PC-9 (cell line): ENCODE data around the gene PDE4B. TPM values are rescaled to one million over a fixed set of nuclear protein-coding genes. Genes with fewer than 3 reads are reported as not detected.

Experiments used
- BruUV-seq: library from RNA; stranded (reverse); fragments of 400-500 nt; replicated peaks from 2 replicates; lab custom pipeline; 2021; lab: Mats Ljungman, UMichigan
- CTCF ChIA-PET: fragments of 300-600 bp; sonication (Branson Sonifier 250); formaldehyde crosslinking; loops from one replicate; lab custom pipeline; 2022; ENCODE audit warnings: antibody characterized with exemption; lab: Charles Lee
- POLR2A ChIA-PET: fragments of 300-600 bp; sonication (Branson Sonifier 250); formaldehyde crosslinking; loops from one replicate; lab custom pipeline; 2022; ENCODE audit warnings: antibody characterized with exemption; ENCODE audit not compliant: unreplicated experiment; lab: Charles Lee
- DNase-seq, 2 experiments: peaks; one replicate each; pipeline versions ENCODE4 v3.0.0 to v3.0.0-alpha.2; 2015 to 2022; ENCODE audit warnings: mixed read lengths in 1 of 2
- H2AFZ ChIP-seq: fragments of 200-600 bp; sonication (generic); 2 replicates; pipeline ENCODE4 v1.8.1; 2017; ENCODE audit warnings: antibody characterized with exemption
- H3F3A ChIP-seq: fragments of 200-600 bp; sonication (generic); 2 replicates; pipeline ENCODE4 v1.8.1; 2017; ENCODE audit warnings: antibody characterized with exemption, mild to moderate bottlenecking, low read depth; ENCODE audit not compliant: insufficient read depth
- H3K27ac ChIP-seq: fragments of 200-600 bp; sonication (generic); 2 replicates; pipeline ENCODE4 v1.6.1; 2016; ENCODE audit warnings: mixed run types
- H3K27me3 ChIP-seq: fragments of 200-600 bp; sonication (generic); 2 replicates; pipeline ENCODE4 v1.6.1; 2016; ENCODE audit warnings: low read depth, mixed run types; ENCODE audit not compliant: insufficient read depth
- H3K36me3 ChIP-seq: fragments of 200-600 bp; sonication (generic); 2 replicates; pipeline ENCODE4 v1.6.1; 2016; ENCODE audit warnings: low read depth, mixed run types
- H3K4me1 ChIP-seq: fragments of 200-600 bp; sonication (generic); replicated peaks from 2 replicates; pipeline ENCODE4 v1.6.1; 2016; ENCODE audit warnings: mixed run types; ENCODE audit not compliant: insufficient read depth
- H3K4me2 ChIP-seq: fragments of 200-600 bp; sonication (generic); 2 replicates; pipeline ENCODE4 v1.6.1; 2017; ENCODE audit warnings: mixed run types
- H3K4me3 ChIP-seq: fragments of 200-600 bp; sonication (generic); 2 replicates; pipeline ENCODE4 v1.6.1; 2016; ENCODE audit warnings: mixed run types
- H3K79me2 ChIP-seq: fragments of 200-600 bp; sonication (generic); 2 replicates; pipeline ENCODE4 v1.6.1; 2017; ENCODE audit warnings: low read depth, mixed run types
- H3K9me2 ChIP-seq: fragments of 200-600 bp; sonication (generic); 2 replicates; pipeline ENCODE4 v1.8.1; 2017; ENCODE audit warnings: mild to moderate bottlenecking; ENCODE audit not compliant: insufficient read depth
- H3K9me3 ChIP-seq: fragments of 200-600 bp; sonication (generic); 2 replicates; pipeline ENCODE4 v1.8.1; 2016; ENCODE audit warnings: low read depth; ENCODE audit not compliant: insufficient read depth
- H4K20me1 ChIP-seq: fragments of 200-600 bp; sonication (generic); 2 replicates; pipeline ENCODE4 v1.8.1; 2017; ENCODE audit not compliant: insufficient read depth
- EZH2 ChIP-seq: fragments of 200-600 bp; sonication (generic); IDR thresholded peaks from 2 replicates; pipeline ENCODE4 v1.8.0; 2017; ENCODE audit warnings: antibody characterized with exemption, low read depth
- intact Hi-C: fragments of 100-400 bp; cut with micrococcal nuclease; formaldehyde crosslinking; loops from one replicate; pipeline ENCODE4 v1.10.0; 2022; ENCODE audit not compliant: unreplicated experiment
- total RNA-seq: library from RNA; stranded (reverse); gene quantifications from 2 replicates; pipeline ENCODE4 v1.2.3, GENCODE V29; 2021
- TF ChIP-seq, protein P1 (sequence below): fragments of 200-600 bp; sonication (generic); conservative IDR thresholded peaks from 2 replicates; pipeline ENCODE4 v1.6.1; 2017; ENCODE audit warnings: mixed run types, antibody characterized with exemption, mild to moderate bottlenecking, moderate library complexity

PDE4B gene
- total RNA-seq, 1 experiment from 2014 or later = 1.3 TPM

GRCh38 chr1:65799601-65800000 is 6.9 kb downstream of the PDE4B start:
- no peak overlapping the region for H2AFZ ChIP-seq
- CTCF ChIA-PET = no interaction called here
- no TSS peak for BruUV-seq

GRCh38 chr1:65804584-65804983 is 11.9 kb downstream of the PDE4B start:
- Histone ChIP-seq H3K27ac (no peak overlapping the region), H3K27me3 (no peaks in the 10 kb centered on the region), H3K79me2 (no peaks in the 10 kb centered on the region), H3K9me3 (no peaks in the 10 kb centered on the region), H3K4me2 (no peak overlapping the region), H3K4me3 (no peak overlapping the region), H3K36me3 (no peaks in the 10 kb centered on the region), H4K20me1 (no peaks in the 10 kb centered on the region), H3K9me2 (no peaks in the 10 kb centered on the region), H2AFZ (no peak overlapping the region), H3K4me1 (no peaks in the 10 kb centered on the region), H3F3A (no peaks in the 10 kb centered on the region)
- intact Hi-C loops = no loop called here
- ChIA-PET CTCF (no interaction called here), POLR2A (no interaction called here)
- no TSS peak for BruUV-seq
- no peak for DNase-seq
- TF ChIP-seq, protein P1, sequence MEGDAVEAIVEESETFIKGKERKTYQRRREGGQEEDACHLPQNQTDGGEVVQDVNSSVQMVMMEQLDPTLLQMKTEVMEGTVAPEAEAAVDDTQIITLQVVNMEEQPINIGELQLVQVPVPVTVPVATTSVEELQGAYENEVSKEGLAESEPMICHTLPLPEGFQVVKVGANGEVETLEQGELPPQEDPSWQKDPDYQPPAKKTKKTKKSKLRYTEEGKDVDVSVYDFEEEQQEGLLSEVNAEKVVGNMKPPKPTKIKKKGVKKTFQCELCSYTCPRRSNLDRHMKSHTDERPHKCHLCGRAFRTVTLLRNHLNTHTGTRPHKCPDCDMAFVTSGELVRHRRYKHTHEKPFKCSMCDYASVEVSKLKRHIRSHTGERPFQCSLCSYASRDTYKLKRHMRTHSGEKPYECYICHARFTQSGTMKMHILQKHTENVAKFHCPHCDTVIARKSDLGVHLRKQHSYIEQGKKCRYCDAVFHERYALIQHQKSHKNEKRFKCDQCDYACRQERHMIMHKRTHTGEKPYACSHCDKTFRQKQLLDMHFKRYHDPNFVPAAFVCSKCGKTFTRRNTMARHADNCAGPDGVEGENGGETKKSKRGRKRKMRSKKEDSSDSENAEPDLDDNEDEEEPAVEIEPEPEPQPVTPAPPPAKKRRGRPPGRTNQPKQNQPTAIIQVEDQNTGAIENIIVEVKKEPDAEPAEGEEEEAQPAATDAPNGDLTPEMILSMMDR = no peak
- no peak for TF ChIP-seq EZH2

More at GRCh38 chr1:65799601-65800000, 6.9 kb downstream of the PDE4B start:
- intact Hi-C loops = no loop called here
- Histone ChIP-seq H3K79me2 (no peaks in the 10 kb centered on the region), H3K27me3 (no peaks in the 10 kb centered on the region), H3K27ac (no peak overlapping the region), H3K4me2 (no peak overlapping the region), H3K9me2 (no peaks in the 10 kb centered on the region), H3K4me3 (no peak overlapping the region), H3K4me1 (no peaks in the 10 kb centered on the region), H3K36me3 (no peaks in the 10 kb centered on the region), H3F3A (no peaks in the 10 kb centered on the region), H4K20me1 (no peaks in the 10 kb centered on the region), H3K9me3 (no peaks in the 10 kb centered on the region)
- no peak for DNase-seq
- no peak for TF ChIP-seq EZH2
- TF ChIP-seq, protein P1 = no peak
- POLR2A ChIA-PET = no interaction called here

GRCh38 chr1:65812065-65812464 is 19.4 kb downstream of the PDE4B start:
- no peaks in the 10 kb centered on the region for H3K36me3 ChIP-seq
- no peaks in the 10 kb centered on the region for H3K9me3 ChIP-seq
- BruUV-seq = no TSS peak
- H3K27ac ChIP-seq = peak overlapping the region; percentile 76
- no peaks in the 10 kb centered on the region for H3K79me2 ChIP-seq
- H4K20me1 ChIP-seq = no peaks in the 10 kb centered on the region
- intact Hi-C loops = no loop called here
- ChIA-PET CTCF (no interaction called here), POLR2A (interaction anchor here (0.5 to 0.7 kb wide), 2 partner anchors 357 to 1037 kb away, joined by 3 read pairs; no protein-coding TSS in a partner anchor)
- H3K27me3 ChIP-seq = no peaks in the 10 kb centered on the region
- H2AFZ ChIP-seq = peak overlapping the region; percentile 79
- peaks cover 15% of the 10 kb centered on the region for H3K4me1 ChIP-seq
- H3K9me2 ChIP-seq = no peaks in the 10 kb centered on the region
- peak overlapping the region; percentile 71 for H3K4me2 ChIP-seq
- H3K4me3 ChIP-seq = peak overlapping the region; percentile 30; the same call in 1 of the 2 replicates
- peak; percentile 21 to 52 for DNase-seq
- H3F3A ChIP-seq = no peaks in the 10 kb centered on the region
- TF ChIP-seq, protein P1 = no peak
- no peak for TF ChIP-seq EZH2
